Effector memory CD4-positive, alpha-beta T cell (primary cell): ENCODE measurements around the gene BRK1.

ENCODE experiments used
- DNase-seq, 3 donors: peaks; one replicate each; pipeline ENCODE4 v3.0.0-alpha.2; 2020
- H3K27ac ChIP-seq: 2 replicates; pipeline ENCODE4 v1.7.0; 2013; ENCODE audit warnings: mild to moderate bottlenecking, low read length, moderate library complexity; ENCODE audit not compliant: insufficient read depth, poor library complexity, severe bottlenecking
- H3K27me3 ChIP-seq: replicated peaks from 2 replicates; pipeline ENCODE4 v1.7.0; 2013; ENCODE audit warnings: mild to moderate bottlenecking, low read length; ENCODE audit not compliant: insufficient read depth, control insufficient read depth, poor library complexity, severe bottlenecking
- H3K36me3 ChIP-seq: 2 replicates; pipeline ENCODE4 v1.7.0; 2013; ENCODE audit warnings: mild to moderate bottlenecking, low read length, moderate library complexity; ENCODE audit not compliant: control insufficient read depth, insufficient read depth
- H3K4me1 ChIP-seq: 2 replicates; pipeline ENCODE4 v1.7.0; 2013; ENCODE audit warnings: low read length, mild to moderate bottlenecking; ENCODE audit not compliant: control insufficient read depth, insufficient read depth, poor library complexity, severe bottlenecking
- H3K4me3 ChIP-seq: 2 replicates; pipeline ENCODE4 v1.7.0; 2013; ENCODE audit warnings: low read length, low read depth, mild to moderate bottlenecking; ENCODE audit not compliant: insufficient read depth, poor library complexity, severe bottlenecking
- H3K9me3 ChIP-seq: 2 replicates; pipeline ENCODE4 v1.7.0; 2013; ENCODE audit warnings: mild to moderate bottlenecking, low read length, moderate library complexity; ENCODE audit not compliant: control insufficient read depth

The BRK1 gene

GRCh38 chr3:10137178-10137577 is 21.7 kb downstream of the BRK1 start:
- Histone ChIP-seq H3K27ac (no peak overlapping the region), H3K27me3 (no peaks in the 10 kb centered on the region), H3K36me3 (no peaks in the 10 kb centered on the region), H3K4me1 (no peaks in the 10 kb centered on the region), H3K9me3 (no peaks in the 10 kb centered on the region), H3K4me3 (no peak overlapping the region)
- DNase-seq: no peak

- peaks cover 11% of the 10 kb centered on the region for H3K4me1 ChIP-seq
- peak overlapping the region; percentile 90 for H3K27ac ChIP-seq
- peak overlapping the region; percentile 86 for H3K4me3 ChIP-seq
- DNase-seq: no peak
- no peaks in the 10 kb centered on the region for H3K36me3 ChIP-seq
- no peaks in the 10 kb centered on the region for H3K9me3 ChIP-seq
- no peaks in the 10 kb centered on the region for H3K27me3 ChIP-seq
These were observed 25.6 kb downstream of the BRK1 start for GRCh38 chr3:10140996-10141546.

GRCh38 chr3:10142707-10143560 is 27.5 kb downstream of the BRK1 start:
- Histone ChIP-seq H3K27ac (peak overlapping the region; percentile 90), H3K4me1 (peaks cover 11% of the 10 kb centered on the region)
- peak in 1 of 3 donors; percentile 18 for DNase-seq

GRCh38 chr3:10145685-10146084 is 30.2 kb downstream of the BRK1 start:
- Histone ChIP-seq H3K36me3 (peaks cover 23% of the 10 kb centered on the region), H3K9me3 (no peaks in the 10 kb centered on the region), H3K4me1 (peaks cover 11% of the 10 kb centered on the region), H3K27me3 (no peaks in the 10 kb centered on the region), H3K27ac (no peak overlapping the region), H3K4me3 (no peak overlapping the region)
- DNase-seq: no peak

More at GRCh38 chr3:10142707-10143560, 27.5 kb downstream of the BRK1 start:
- Histone ChIP-seq H3K36me3 (peaks cover 6% of the 10 kb centered on the region), H3K4me3 (peak overlapping the region; percentile 86), H3K27me3 (no peaks in the 10 kb centered on the region), H3K9me3 (no peaks in the 10 kb centered on the region)

GRCh38 chr3:10149226-10149625 is 33.8 kb downstream of the BRK1 start:
- no peaks in the 10 kb centered on the region for H3K9me3 ChIP-seq
- no peaks in the 10 kb centered on the region for H3K27me3 ChIP-seq
- H3K4me3 ChIP-seq: no peak overlapping the region
- H3K4me1 ChIP-seq: peaks cover 3% of the 10 kb centered on the region
- no peak for DNase-seq
- no peak overlapping the region for H3K27ac ChIP-seq
- H3K36me3 ChIP-seq: peaks cover 37% of the 10 kb centered on the region

- Histone ChIP-seq H3K9me3 (no peaks in the 10 kb centered on the region), H3K4me1 (no peaks in the 10 kb centered on the region), H3K4me3 (no peak overlapping the region), H3K36me3 (peaks cover 41% of the 10 kb centered on the region), H3K27ac (no peak overlapping the region), H3K27me3 (no peaks in the 10 kb centered on the region)
- DNase-seq: no peak
These were observed 35.5 kb downstream of the BRK1 start for GRCh38 chr3:10150987-10151386.

- H3K36me3 ChIP-seq: peaks cover 30% of the 10 kb centered on the region
- H3K9me3 ChIP-seq: no peaks in the 10 kb centered on the region
- H3K4me3 ChIP-seq: no peak overlapping the region
- no peaks in the 10 kb centered on the region for H3K27me3 ChIP-seq
- no peak overlapping the region for H3K27ac ChIP-seq
- no peaks in the 10 kb centered on the region for H3K4me1 ChIP-seq
- DNase-seq: no peak
These were observed 39.1 kb downstream of the BRK1 start for GRCh38 chr3:10154335-10155122.

- H3K27me3 ChIP-seq: no peaks in the 10 kb centered on the region
- no peaks in the 10 kb centered on the region for H3K9me3 ChIP-seq
- H3K4me1 ChIP-seq: no peaks in the 10 kb centered on the region
- no peak overlapping the region for H3K4me3 ChIP-seq
- no peak overlapping the region for H3K27ac ChIP-seq
- DNase-seq: no peak
- peaks cover 24% of the 10 kb centered on the region for H3K36me3 ChIP-seq
These were observed 39.6 kb downstream of the BRK1 start for GRCh38 chr3:10155123-10155472.

GRCh38 chr3:10155658-10156057 is 40.2 kb downstream of the BRK1 start:
- peaks cover 19% of the 10 kb centered on the region for H3K36me3 ChIP-seq
- H3K9me3 ChIP-seq: no peaks in the 10 kb centered on the region
- no peaks in the 10 kb centered on the region for H3K4me1 ChIP-seq
- no peaks in the 10 kb centered on the region for H3K27me3 ChIP-seq
- no peak overlapping the region for H3K4me3 ChIP-seq
- DNase-seq: no peak
- no peak overlapping the region for H3K27ac ChIP-seq

- Histone ChIP-seq H3K9me3 (no peaks in the 10 kb centered on the region), H3K27me3 (no peaks in the 10 kb centered on the region), H3K4me1 (no peaks in the 10 kb centered on the region), H3K4me3 (no peak overlapping the region), H3K36me3 (peaks cover 6% of the 10 kb centered on the region), H3K27ac (no peak overlapping the region)
- no peak for DNase-seq
These were observed 41.6 kb downstream of the BRK1 start for GRCh38 chr3:10157031-10157430.
